GM18508 (cell line): ENCODE results near the gene N4BP3.
"Not testable (repeated sequence)": the region's sequence is repeated elsewhere in the genome, so short reads cannot be mapped to it uniquely, and the experiment has no call there.

ENCODE experiments used
- ATAC-seq: cut with Tn5 transposase; IDR thresholded peaks from one replicate; pipeline ENCODE4 v1.9.1; 2021; ENCODE audit warnings: moderate number of reproducible peaks; ENCODE audit not compliant: insufficient read depth, unreplicated experiment

The N4BP3 gene

DNA sequence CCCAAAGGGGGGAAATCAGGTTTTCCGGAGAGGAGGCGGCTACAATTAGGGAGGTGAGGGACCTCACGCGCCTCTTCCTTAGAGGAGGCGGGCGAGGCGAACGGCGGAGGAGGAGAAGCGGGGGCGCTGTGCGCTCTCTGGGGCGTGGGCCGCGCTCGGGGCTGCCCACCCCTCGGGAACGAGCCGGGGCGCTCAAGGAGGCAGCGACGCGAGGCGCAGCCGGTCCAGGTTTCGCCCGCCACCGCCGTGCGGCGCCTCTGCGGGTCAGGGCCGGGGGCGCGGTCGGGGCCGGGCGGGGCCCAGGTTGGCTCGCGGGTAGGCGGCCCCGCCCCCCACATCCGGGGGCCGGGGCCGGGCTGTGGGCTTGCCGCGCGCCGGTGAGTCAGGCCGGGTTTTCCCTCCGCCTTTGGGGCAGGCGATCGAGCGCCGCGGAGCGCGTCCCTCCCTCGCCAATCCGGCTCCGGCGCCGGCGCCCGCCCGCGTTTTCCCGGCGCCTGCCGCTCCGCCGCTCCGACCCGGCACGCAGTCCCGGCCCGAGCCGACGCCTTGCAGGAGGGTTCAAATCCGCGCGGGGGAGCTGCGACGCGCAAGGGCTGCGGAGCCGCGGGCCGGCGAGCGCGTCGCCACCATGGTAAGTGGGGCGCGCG, at the start of gene N4BP3:
Gene N4BP3 (plus strand): TSS at position 392 of the 647 bp plus-strand sequence. CDS start 6,052 bp downstream, outside the sequence.
- ATAC-seq, result no peak

GRCh38 chr5:178067755-178068154, 45.6 kb upstream of the N4BP3 start:
- no peak for ATAC-seq

DNA sequence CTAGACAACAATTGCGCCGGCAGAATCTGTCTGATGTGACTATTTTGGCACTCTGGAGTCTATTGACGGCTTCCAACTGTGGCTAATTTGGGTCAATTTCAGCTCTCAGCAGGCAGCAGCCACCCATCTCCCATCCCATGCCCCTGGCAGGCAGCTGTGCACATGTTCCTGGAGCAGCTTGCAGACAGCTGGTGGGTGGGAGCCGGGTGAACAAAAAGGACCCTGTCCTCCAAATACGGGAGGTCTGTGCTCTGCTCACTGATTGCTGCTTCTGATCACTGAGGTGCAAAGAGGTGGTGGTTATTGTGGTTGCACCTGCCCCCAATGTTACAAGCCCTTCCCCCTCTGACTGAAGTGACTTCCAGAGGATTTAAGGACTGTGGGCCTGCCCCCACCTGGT, 45.0 kb upstream of the N4BP3 start:
- ATAC-seq, result no peak

DNA sequence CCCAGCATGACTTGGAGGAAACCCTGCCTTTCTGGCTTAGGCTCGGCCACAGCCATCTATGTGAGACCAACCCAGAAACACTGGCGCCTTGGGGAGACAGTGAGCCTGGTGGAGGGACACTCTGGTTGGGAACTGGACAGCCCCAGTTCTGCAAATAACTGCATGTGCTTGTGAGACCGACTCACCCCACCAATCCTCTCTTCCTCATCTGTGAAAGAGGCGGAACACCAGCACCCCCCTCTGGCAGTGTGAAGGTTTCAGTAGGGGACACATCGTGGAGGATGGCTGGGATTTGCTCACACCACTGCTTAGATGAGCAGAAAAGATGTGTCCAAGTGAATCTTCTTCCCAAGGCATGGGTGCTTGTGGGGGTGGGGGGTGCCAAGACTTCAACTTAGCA, 43.4 kb upstream of the N4BP3 start:
- no peak for ATAC-seq

DNA sequence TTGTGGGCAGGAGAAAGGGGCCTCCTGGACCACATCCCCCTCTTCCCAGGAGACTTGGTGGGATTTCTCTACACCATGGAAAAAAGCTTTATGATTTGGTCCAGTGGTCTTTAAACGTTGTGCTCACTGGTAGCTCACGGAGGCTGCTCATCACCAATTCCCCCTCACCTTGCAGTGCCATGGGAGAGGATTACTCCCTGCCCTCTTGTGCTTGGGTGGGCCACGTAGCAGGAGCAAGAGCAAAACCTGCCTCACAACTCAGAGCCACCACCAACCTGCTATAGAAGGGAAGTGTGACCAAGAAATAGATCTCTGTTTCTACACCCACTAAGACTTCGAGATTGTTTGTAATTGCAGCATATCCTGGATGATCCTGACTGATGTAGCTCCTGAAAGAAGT, 42.2 kb upstream of the N4BP3 start:
- ATAC-seq, result no peak

DNA sequence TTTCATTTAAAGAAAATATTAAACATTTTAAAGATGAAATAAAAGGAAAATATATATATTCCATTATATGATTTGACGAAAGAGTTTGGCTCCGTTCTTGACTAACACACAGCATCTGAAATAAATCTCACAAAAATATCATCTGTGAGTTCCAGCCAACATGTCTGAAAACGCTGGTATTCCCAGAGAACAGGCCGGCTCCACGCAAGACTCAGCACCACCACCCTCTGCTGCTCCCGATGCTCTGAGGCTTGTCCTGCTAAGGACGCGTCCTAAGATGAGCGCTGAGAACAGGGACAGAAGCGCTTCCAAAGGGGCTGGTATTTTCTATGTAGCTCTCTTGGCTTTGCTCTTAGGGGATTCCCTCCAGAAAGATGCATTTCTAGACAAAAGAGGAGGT, 40.6 kb upstream of the N4BP3 start:
- no peak for ATAC-seq

DNA sequence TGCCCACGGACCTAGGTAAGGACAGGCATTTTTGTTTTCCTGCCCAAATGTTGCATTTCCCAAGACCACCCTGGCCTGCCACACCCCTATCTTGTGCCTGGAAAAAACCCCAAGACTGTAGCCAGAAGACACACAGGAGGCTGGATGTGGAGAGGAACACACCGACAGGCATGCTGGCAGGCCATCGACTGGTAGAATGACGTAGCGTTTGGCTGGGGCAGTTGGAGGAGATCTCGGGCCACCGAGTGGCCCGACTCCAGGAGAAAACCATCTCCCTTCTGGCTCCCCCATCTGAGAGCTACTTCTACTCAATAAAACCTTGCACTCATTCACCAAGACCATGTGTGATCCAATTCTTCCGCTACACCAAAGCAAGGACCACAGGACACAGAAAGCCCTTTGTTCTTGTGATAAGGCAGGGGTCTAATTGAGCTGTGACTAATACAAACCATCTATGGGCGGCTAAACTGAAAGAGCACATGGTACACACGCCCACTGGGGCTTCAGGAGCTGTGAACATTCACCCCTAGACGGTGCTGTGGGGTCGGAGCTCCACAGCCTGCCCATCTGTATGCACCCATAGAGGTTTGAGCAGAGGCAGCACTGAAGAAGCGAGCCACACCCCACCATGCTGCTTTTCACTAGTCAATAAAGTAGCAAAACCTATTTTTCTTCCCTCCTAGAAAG, 38.9 kb upstream of the N4BP3 start:
- ATAC-seq, result no peak

DNA sequence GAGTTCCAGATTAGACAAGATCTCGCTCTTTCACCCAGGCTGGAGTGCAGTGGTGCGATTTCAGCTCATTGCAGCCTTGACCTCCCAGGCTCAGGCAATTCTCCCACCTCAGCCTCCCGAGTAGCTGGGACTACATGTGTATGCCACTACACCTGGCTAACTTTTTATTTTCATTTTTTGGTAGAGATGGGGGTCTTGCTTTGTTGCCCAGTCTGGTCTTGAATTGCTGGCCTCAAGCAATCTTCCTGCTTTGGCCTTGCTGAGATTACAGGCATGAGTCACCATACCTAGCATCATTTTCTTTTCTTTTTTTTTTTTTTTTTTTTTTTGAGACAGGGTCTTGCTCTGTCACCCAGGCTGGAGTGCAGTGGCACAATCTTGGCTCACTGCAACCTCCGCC, 36.4 kb upstream of the N4BP3 start:
- ATAC-seq, result not testable (repeated sequence)

- no peak for ATAC-seq
Measured at GRCh38 chr5:178077751-178078150, 35.6 kb upstream of the N4BP3 start.

DNA sequence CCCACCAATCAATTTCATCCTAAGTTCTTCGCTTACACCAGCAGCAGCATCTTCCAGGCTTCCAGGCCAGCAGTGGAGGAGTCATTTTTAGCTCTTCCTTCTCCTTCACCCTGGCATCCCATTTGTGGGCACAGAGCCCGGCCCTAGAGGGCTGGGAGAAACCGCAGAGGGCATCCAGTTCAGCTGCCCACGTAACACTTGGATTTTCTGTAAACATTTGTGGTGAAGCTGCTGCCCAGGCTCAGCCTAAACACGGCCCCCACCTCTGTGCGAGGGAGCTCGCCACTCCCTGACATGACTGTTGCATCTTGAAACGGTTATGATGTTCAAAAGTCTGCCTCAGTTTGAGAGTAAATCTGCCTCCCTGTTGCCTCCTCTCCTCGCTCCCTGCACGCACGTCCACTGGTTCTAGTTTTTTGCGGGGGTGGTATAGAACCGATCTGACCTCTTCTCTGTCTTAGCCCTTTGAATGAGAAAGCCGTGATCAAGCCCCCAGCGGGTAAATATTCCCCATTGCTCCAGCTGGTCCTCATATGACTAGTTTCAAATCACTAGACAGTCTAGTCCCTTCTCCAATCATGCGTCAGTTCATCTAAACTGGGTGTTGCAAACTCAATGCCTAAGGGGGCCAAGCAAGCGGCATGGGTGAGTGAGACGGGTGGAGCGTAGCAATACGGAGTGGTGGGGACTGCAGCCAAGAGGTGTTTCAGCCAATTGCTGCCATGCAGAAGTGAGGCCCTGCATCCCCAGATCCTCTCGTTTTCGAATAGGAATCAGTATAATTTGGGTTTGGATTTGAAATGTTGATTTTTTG, 34.9 kb upstream of the N4BP3 start:
- no peak for ATAC-seq

- no peak for ATAC-seq
Measured at GRCh38 chr5:178080056-178080455, 33.3 kb upstream of the N4BP3 start.

- no peak for ATAC-seq
Measured at GRCh38 chr5:178080618-178081410, 32.5 kb upstream of the N4BP3 start.

GRCh38 chr5:178081571-178082243, 31.6 kb upstream of the N4BP3 start:
- no peak for ATAC-seq

DNA sequence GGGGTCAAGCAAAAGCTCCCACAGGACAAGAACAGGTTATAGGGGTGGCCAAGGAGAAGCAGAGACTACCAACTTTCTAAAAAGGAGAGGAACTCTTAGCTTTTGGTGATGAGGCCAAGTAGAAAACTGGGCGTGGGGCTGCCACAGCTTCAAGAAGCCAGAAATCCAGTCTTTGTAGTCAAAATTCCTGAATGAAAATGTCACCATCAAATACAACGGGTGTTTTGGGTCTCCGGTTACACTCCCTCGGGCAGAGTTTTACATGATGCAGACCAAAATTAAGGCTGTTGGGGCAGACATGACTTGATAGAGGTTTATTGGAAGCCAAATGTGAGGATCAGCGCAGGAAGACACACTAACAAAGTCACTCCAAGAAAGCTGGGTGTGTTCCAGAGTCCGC, 29.4 kb upstream of the N4BP3 start:
- ATAC-seq, result no peak

DNA sequence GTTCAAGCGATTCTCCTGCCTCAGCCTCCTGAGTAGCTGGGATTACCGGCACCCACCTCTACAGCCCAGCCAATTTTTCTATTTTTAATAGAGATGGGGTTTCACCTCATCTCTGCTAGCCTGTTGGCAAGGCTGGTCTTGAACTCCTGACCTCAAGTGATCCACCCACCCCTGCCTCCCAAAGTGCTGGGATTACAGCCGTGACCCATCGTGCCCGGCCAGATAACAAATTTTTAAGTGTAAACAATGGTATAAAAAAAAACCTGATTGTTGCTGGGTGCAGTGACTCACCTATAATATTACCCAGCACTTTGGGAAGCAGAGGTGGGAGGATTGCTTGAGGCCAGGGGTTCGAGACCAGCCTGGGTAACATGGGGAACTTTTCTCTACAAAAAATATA, 28.0 kb upstream of the N4BP3 start:
- ATAC-seq, result no peak

GRCh38 chr5:178086266-178086665, 27.1 kb upstream of the N4BP3 start:
- ATAC-seq, result no peak

GRCh38 chr5:178087199-178087598, 26.1 kb upstream of the N4BP3 start:
- not testable (repeated sequence) for ATAC-seq

GRCh38 chr5:178090856-178091255, 22.5 kb upstream of the N4BP3 start:
- no peak for ATAC-seq

DNA sequence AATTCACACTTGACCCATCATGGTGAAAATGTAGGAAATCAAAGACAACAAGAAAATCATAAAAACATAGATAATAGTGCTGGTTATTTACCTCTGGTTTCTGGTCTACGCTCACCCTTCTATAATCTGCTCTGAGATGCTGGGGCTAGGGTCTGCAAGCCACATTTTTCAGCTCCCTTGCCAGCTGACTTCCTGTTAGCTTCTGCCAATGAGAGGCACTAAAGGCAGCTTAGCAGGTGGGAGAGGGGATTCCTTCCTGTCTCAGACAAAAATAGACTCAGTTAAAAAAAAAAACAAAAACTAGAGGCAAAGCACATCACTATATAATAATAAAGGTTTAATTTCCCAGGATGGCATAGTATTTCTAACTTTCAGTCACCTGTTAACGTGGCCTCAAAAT, 20.2 kb upstream of the N4BP3 start:
- no peak for ATAC-seq

- no peak for ATAC-seq
Measured at GRCh38 chr5:178094345-178094744, 19.0 kb upstream of the N4BP3 start.
